ENCODE data around the gene CCR7.
"Not testable (repeated sequence)": the region's sequence is repeated elsewhere in the genome, so short reads cannot be mapped to it uniquely, and the experiment has no call there.

The CCR7 gene

GRCh38 chr17:40577611-40578065 lies 12.4 kb upstream of the CCR7 start:
- Histone ChIP-seq H3K4me1 (ENCODE audit: control insufficient read depth in 5 of 5, insufficient read depth in 5 of 5, low read length in 5 of 5) (peaks cover 0 to 19% (median 15%) of the 10 kb centered on the region in 5 donors), H3K9me3 (ENCODE audit: control insufficient read depth in 5 of 5, low read length in 5 of 5) (peaks cover 2 to 13% (median 5%) of the 10 kb centered on the region in 5 donors), H3K27ac (ENCODE audit: low read depth, low read length) (no peak overlapping the region), H3K9ac (ENCODE audit: low read length in 5 of 5) (no peak overlapping the region), H3K36me3 (ENCODE audit: control insufficient read depth in 5 of 5, insufficient read depth in 5 of 5, low read length in 5 of 5) (no peaks in the 10 kb centered on the region), H3K4me3 (ENCODE audit: low read depth in 1 of 5, low read length in 5 of 5) (no peak overlapping the region), H3K27me3 (ENCODE audit: control insufficient read depth in 5 of 5, insufficient read depth in 4 of 5, low read length in 5 of 5) (no peaks in the 10 kb centered on the region)

GRCh38 chr17:40576113-40576740 lies 11.0 kb upstream of the CCR7 start:
- no peak overlapping the region for H3K9ac ChIP-seq (ENCODE audit: low read length in 5 of 5)
- peaks cover 2 to 13% (median 5%) of the 10 kb centered on the region in 5 donors for H3K9me3 ChIP-seq (ENCODE audit: control insufficient read depth in 5 of 5, low read length in 5 of 5)
- no peaks in the 10 kb centered on the region for H3K27me3 ChIP-seq (ENCODE audit: control insufficient read depth in 5 of 5, insufficient read depth in 4 of 5, low read length in 5 of 5)
- H3K27ac ChIP-seq (ENCODE audit: low read depth, low read length) = no peak overlapping the region
- H3K36me3 ChIP-seq (ENCODE audit: control insufficient read depth in 5 of 5, insufficient read depth in 5 of 5, low read length in 5 of 5) = no peaks in the 10 kb centered on the region
- H3K4me1 ChIP-seq (ENCODE audit: control insufficient read depth in 5 of 5, insufficient read depth in 5 of 5, low read length in 5 of 5) = peaks cover 0 to 6% (median 6%) of the 10 kb centered on the region in 5 donors
- H3K4me3 ChIP-seq (ENCODE audit: low read depth in 1 of 5, low read length in 5 of 5) = no peak overlapping the region

GRCh38 chr17:40574292-40574691 lies 9.0 kb upstream of the CCR7 start:
- Histone ChIP-seq H3K9me3 (ENCODE audit: control insufficient read depth in 5 of 5, low read length in 5 of 5) (peaks cover 2 to 13% (median 5%) of the 10 kb centered on the region in 5 donors), H3K27ac (ENCODE audit: low read depth, low read length) (no peak overlapping the region), H3K36me3 (ENCODE audit: control insufficient read depth in 5 of 5, insufficient read depth in 5 of 5, low read length in 5 of 5) (no peaks in the 10 kb centered on the region), H3K9ac (ENCODE audit: low read length in 5 of 5) (no peak overlapping the region), H3K4me1 (ENCODE audit: control insufficient read depth in 5 of 5, insufficient read depth in 5 of 5, low read length in 5 of 5) (peaks cover 0 to 6% (median 3%) of the 10 kb centered on the region in 5 donors), H3K4me3 (ENCODE audit: low read depth in 1 of 5, low read length in 5 of 5) (no peak overlapping the region), H3K27me3 (ENCODE audit: control insufficient read depth in 5 of 5, insufficient read depth in 4 of 5, low read length in 5 of 5) (no peaks in the 10 kb centered on the region)

DNA sequence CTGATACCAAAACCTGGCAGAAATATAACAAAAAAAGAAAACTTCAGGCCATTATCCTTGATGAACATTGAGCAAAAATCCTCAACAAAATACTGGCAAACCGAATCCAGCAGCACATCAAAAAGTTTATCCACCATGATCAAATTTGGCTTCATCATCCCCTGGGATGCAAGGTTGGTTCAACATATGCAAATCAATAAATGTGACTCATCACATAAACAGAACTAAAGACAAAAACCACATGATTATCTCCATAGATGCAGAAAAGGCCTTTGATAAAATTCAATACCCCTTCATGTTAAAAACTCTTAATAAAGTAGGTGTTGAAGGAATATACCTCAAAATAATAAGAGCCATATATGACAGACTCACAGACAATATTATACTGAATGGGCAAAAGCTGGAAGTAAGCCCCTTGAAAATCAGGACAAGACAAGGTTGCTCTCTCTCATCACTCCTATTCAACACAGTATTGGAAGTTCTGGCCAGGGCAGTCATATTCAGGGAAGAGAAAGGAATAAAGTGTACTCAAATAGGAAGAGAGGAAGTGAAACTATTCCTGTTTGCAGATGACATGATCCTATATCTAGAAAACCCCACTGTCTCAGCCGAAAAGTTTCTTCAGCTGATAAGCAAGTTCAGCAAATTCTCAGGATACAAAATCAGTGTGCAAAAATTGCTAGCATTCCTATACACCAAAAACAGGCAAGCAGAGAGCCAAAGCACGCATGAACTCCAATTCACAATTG lies 7.1 kb upstream of the CCR7 start:
- not testable (repeated sequence) for H3K27me3 ChIP-seq (ENCODE audit: control insufficient read depth in 5 of 5, insufficient read depth in 4 of 5, low read length in 5 of 5); H3K4me3 ChIP-seq (ENCODE audit: low read depth in 1 of 5, low read length in 5 of 5); H3K36me3 ChIP-seq (ENCODE audit: control insufficient read depth in 5 of 5, insufficient read depth in 5 of 5, low read length in 5 of 5); H3K4me1 ChIP-seq (ENCODE audit: control insufficient read depth in 5 of 5, insufficient read depth in 5 of 5, low read length in 5 of 5); H3K27ac ChIP-seq (ENCODE audit: low read depth, low read length); H3K9ac ChIP-seq (ENCODE audit: low read length in 5 of 5)
- peaks cover 2 to 16% (median 5%) of the 10 kb centered on the region in 5 donors for H3K9me3 ChIP-seq (ENCODE audit: control insufficient read depth in 5 of 5, low read length in 5 of 5)

GRCh38 chr17:40568074-40568836 lies 3.0 kb upstream of the CCR7 start:
- no peak overlapping the region for H3K4me3 ChIP-seq (ENCODE audit: low read depth in 1 of 5, low read length in 5 of 5)
- no peak overlapping the region for H3K27ac ChIP-seq (ENCODE audit: low read depth, low read length)
- H3K4me1 ChIP-seq (ENCODE audit: control insufficient read depth in 5 of 5, insufficient read depth in 5 of 5, low read length in 5 of 5) = no peaks in the 10 kb centered on the region
- H3K27me3 ChIP-seq (ENCODE audit: control insufficient read depth in 5 of 5, insufficient read depth in 4 of 5, low read length in 5 of 5) = peaks cover 0 to 2% (median 0%) of the 10 kb centered on the region in 5 donors
- H3K36me3 ChIP-seq (ENCODE audit: control insufficient read depth in 5 of 5, insufficient read depth in 5 of 5, low read length in 5 of 5) = no peaks in the 10 kb centered on the region
- peaks cover 0 to 3% (median 0%) of the 10 kb centered on the region in 5 donors for H3K9me3 ChIP-seq (ENCODE audit: control insufficient read depth in 5 of 5, low read length in 5 of 5)
- H3K9ac ChIP-seq (ENCODE audit: low read length in 5 of 5) = no peak overlapping the region

DNA sequence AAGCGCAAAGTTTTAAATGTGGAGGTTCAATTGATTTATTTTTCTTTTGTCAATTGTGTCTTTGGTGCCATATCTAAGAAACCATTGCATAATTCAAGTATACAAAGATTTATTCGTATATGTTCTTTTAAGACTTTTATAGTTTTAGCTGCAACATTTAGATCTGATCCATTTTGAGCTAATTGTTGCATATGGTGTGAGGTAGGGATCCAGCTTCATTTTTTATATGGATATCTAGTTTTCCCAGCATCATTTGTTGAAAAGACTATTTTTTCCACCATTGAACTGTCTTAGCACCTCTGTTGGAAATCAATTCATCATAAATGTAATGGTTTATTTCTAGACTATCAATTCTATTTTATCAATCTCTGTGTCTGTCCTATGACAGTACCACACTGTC lies 2.1 kb upstream of the CCR7 start:
- H3K36me3 ChIP-seq (ENCODE audit: control insufficient read depth in 5 of 5, insufficient read depth in 5 of 5, low read length in 5 of 5) = no peaks in the 10 kb centered on the region
- peaks cover 0 to 3% (median 0%) of the 10 kb centered on the region in 5 donors for H3K9me3 ChIP-seq (ENCODE audit: control insufficient read depth in 5 of 5, low read length in 5 of 5)
- peaks cover 0 to 6% (median 0%) of the 10 kb centered on the region in 5 donors for H3K4me1 ChIP-seq (ENCODE audit: control insufficient read depth in 5 of 5, insufficient read depth in 5 of 5, low read length in 5 of 5)
- H3K9ac ChIP-seq (ENCODE audit: low read length in 5 of 5) = no peak overlapping the region
- no peak overlapping the region for H3K4me3 ChIP-seq (ENCODE audit: low read depth in 1 of 5, low read length in 5 of 5)
- no peak overlapping the region for H3K27ac ChIP-seq (ENCODE audit: low read depth, low read length)
- H3K27me3 ChIP-seq (ENCODE audit: control insufficient read depth in 5 of 5, insufficient read depth in 4 of 5, low read length in 5 of 5) = peaks cover 0 to 2% (median 0%) of the 10 kb centered on the region in 5 donors

DNA sequence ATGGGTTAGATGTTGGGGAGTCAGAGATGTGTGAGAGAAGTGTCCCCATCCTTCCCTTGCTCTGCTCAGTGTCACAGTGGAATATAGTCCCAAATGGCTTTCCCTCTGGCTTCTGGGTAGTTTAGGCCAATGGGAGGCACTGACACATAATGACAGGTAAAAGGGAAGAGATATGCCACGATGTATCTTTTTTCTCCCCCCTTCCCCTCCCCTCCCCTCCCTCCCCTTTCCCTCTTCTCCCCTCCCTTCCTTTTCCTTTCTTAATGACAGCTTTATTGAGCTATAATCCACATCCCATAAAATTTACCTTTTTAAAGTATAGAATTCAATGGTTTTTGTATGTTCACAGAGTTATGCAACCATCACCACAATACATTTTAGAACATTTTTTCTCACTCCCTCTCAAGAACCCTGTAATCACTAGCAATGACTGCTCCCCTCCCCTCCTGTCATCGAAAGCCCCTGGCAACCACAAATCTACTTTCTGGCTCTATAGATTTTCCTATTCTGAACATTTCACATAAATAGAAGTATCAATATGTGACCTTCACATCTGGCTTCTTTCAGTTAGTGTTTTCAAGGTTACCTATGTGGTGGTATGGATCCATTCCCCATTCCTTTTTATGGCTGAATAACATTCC lies 617 bp upstream of the CCR7 start:
- Histone ChIP-seq H3K4me3 (ENCODE audit: low read depth in 1 of 5, low read length in 5 of 5) (no peak overlapping the region), H3K9me3 (ENCODE audit: control insufficient read depth in 5 of 5, low read length in 5 of 5) (peaks cover 0 to 3% (median 0%) of the 10 kb centered on the region in 5 donors), H3K9ac (ENCODE audit: low read length in 5 of 5) (no peak overlapping the region), H3K36me3 (ENCODE audit: control insufficient read depth in 5 of 5, insufficient read depth in 5 of 5, low read length in 5 of 5) (no peaks in the 10 kb centered on the region), H3K27me3 (ENCODE audit: control insufficient read depth in 5 of 5, insufficient read depth in 4 of 5, low read length in 5 of 5) (peaks cover 0 to 2% (median 0%) of the 10 kb centered on the region in 5 donors), H3K4me1 (ENCODE audit: control insufficient read depth in 5 of 5, insufficient read depth in 5 of 5, low read length in 5 of 5) (peaks cover 0 to 19% (median under 1%) of the 10 kb centered on the region in 5 donors), H3K27ac (ENCODE audit: low read depth, low read length) (no peak overlapping the region)

DNA sequence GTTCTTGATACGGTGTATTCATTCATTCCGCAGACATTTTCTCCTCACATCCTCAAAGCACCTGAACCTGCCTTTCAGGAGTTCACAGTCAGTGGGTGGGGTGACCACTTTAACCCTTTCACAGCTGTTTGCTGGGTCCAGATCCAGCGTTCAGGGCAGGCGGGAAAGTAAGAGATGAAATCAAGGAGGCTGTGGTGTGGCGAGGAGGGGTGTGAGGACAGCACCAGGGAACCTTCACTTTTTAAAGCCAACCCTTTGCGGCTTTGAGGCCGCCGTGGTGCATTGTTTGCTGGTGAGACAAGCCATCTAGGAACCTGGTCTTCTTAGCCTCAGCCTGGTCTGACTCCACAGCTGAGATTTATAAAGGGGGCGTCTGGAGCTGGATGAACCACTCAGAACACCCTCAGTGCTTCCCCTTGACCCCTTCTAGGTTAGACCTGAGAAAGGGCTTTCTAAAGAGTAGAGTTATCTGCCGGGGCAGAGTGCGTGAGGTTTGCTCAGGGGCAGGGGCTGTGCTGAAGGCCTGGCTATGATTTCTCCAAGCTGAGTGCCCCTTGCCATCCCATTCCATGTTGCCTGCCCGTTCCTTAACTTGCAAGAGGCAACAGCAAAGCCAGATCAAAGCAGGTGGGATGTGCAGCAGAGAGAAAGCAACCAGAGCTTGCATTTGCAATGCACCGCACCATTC lies 933 bp downstream of the CCR7 start:
- Histone ChIP-seq H3K27ac (ENCODE audit: low read depth, low read length) (no peak overlapping the region), H3K27me3 (ENCODE audit: control insufficient read depth in 5 of 5, insufficient read depth in 4 of 5, low read length in 5 of 5) (peaks cover 0 to 2% (median 0%) of the 10 kb centered on the region in 5 donors), H3K36me3 (ENCODE audit: control insufficient read depth in 5 of 5, insufficient read depth in 5 of 5, low read length in 5 of 5) (no peaks in the 10 kb centered on the region), H3K4me1 (ENCODE audit: control insufficient read depth in 5 of 5, insufficient read depth in 5 of 5, low read length in 5 of 5) (peaks cover 7 to 34% (median 16%) of the 10 kb centered on the region in 5 donors), H3K9ac (ENCODE audit: low read length in 5 of 5) (no peak overlapping the region), H3K9me3 (ENCODE audit: control insufficient read depth in 5 of 5, low read length in 5 of 5) (peaks cover 0 to 3% (median 0%) of the 10 kb centered on the region in 5 donors), H3K4me3 (ENCODE audit: low read depth in 1 of 5, low read length in 5 of 5) (peak overlapping the region in 1 of 5 donors; percentile 23)

All from subcutaneous abdominal adipose tissue (tissue), 5 donors.